ENCODE measurements around the gene PAPOLB.
"Not testable (repeated sequence)": the region's sequence is repeated elsewhere in the genome, so short reads cannot be mapped to it uniquely, and the experiment has no call there.

The PAPOLB gene

DNA sequence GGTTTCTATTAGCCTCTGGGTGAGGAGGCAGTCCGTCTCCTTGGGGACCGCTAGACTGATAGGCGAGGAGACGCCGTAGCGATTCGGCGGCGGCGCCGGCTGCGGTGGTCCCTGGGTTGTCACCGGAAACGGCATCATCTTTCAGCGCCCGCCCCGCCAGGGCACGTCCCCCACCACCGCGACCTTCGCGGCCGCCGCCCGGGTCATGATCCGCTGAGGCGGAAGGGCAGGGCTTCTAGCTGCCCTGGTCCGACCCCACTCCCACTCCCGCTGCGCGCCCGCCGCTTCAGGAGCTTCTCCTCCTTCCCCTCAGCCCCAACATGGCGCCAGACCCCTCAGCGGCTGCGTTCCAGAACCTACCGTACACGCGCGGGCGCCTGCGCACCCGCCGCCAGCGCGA is at the start of gene PAPOLB:
TSS of gene PAPOLB (minus strand) at position 358 of the 400 bp plus-strand sequence. CDS start at position 138, 220 bp downstream.
- DNase-seq, result peak; percentile 21

- DNase-seq, result no peak
Measured at GRCh38 chr7:4911111-4911828, 49.4 kb upstream of the PAPOLB start.

- DNase-seq, result no peak
Measured at GRCh38 chr7:4906682-4907081, 44.9 kb upstream of the PAPOLB start.

- DNase-seq, result no peak
Measured at GRCh38 chr7:4905171-4905570, 43.3 kb upstream of the PAPOLB start.

GRCh38 chr7:4904346-4904745 is 42.5 kb upstream of the PAPOLB start:
- DNase-seq, result no peak

DNA sequence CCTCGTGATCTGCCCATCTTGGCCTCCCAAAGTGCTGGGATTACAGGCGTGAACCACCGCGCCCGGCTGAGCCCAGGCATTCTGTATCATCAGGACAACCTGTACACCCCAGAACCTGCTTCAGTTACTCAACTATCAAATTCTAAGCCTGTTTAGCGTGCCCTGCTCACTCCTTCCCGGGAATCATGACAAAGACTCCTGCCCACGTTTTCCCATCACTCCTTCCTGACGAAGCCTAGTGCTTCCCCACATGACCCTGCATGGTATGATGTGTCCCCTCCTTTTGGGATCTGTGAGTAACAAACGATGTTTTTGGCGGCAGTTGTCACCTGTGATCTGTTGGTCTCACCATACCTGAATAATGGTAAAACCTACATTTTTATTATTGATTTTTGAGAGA is 33.9 kb upstream of the PAPOLB start:
- DNase-seq, result no peak

DNA sequence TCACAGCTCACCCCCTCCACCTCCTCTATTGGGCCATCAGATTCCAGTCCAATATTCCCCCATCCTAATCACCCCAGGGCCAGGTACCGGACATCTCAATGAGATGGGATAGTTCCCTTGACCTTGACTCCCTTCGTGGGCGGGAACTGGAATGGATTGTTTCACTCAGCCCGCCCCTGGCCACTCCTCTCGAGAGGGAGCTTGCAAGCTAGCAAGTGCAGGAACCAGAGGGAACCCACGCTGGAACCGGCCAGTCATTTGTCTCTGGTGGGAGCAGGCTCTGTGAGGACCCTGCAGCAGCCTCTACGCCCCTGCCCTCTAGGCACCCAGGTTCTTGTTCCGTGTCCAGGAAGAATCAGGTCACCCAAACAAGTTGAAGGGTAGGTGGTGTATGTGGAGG is 32.7 kb upstream of the PAPOLB start:
- no peak for DNase-seq

GRCh38 chr7:4893929-4894475 is 32.2 kb upstream of the PAPOLB start:
- DNase-seq, result no peak

GRCh38 chr7:4893188-4893587 is 31.4 kb upstream of the PAPOLB start:
- DNase-seq, result not testable (repeated sequence)

DNA sequence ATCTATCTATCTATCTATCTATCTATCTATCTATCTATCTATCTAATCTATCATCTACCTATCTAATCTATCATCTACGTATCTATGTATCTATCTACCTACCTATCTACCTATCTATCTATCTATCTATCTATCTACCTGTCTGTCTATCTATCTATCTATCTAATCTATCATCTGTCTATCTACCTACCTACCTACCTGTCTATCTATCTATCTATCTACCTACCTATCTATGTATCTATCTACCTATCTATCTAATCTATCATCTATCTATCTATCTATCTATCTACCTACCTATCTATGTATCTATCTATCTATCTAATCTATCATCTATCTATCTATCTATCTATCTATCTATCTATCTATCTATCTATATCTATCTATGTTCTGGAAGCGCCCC is 29.7 kb upstream of the PAPOLB start:
- DNase-seq, result not testable (repeated sequence)

DNA sequence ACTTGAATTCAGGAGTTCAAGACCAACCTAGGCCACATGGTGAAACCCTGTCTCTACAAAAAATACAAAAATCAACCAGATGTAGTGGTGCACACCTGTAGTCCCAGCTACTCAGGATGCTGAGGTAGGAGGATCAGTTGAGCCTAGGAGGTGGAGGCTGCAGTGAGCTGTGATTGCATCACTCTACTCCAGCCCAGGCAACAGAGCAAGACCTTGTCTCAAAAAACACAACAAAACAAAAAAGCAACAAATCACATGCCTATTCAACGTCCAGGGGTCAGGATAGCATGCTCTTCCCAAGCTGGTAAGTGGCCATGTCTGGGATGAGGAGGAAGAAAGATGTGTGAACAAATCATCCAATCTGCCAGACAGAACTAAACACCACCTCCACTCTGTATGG is 27.9 kb upstream of the PAPOLB start:
- DNase-seq, result no peak

- DNase-seq, result no peak
Measured at GRCh38 chr7:4888161-4888560, 26.3 kb upstream of the PAPOLB start.

GRCh38 chr7:4886671-4887070 is 24.8 kb upstream of the PAPOLB start:
- no peak for DNase-seq

DNA sequence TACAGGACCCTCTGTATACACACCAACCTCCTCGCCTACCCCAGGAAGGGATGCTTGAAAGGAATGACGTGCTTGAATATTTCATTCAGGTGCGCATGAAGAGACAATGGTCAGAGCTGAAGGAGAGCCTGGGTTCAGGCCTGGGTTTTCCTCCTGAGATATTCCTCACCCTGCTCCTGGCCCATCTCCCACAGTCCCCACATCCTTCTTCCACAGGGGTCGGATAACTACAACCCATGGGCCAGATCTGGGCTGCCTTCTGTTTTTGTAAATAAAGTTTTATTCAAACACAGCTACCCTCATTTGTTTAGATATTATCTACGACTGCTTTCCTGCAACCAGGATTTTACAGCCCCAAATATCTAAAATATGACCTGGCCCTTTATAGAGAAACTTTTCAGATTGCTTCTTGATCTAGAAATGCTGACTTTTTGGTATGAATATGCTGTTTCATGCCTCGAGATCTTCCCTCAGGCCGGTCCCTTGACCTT is 23.5 kb upstream of the PAPOLB start:
- no peak for DNase-seq

DNA sequence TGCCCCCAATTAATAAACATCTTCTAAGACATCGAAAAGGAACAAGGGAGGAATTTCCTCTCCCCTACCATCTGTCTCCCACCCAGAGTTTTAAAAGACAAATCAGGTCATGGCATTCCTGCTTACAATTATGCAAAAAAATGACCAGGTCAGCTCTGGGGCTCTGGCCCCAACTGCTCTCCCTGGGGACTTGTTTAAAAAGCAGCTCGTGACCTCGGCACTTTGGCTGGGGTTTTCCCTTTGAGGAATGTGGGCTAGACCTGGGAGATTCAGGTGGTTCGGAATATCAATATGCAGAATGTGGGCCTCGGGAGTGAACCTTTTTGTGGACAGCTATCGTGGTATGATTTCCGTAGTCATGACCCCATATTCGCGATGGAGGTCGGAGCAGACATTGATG is 22.3 kb upstream of the PAPOLB start:
- DNase-seq, result no peak

DNA sequence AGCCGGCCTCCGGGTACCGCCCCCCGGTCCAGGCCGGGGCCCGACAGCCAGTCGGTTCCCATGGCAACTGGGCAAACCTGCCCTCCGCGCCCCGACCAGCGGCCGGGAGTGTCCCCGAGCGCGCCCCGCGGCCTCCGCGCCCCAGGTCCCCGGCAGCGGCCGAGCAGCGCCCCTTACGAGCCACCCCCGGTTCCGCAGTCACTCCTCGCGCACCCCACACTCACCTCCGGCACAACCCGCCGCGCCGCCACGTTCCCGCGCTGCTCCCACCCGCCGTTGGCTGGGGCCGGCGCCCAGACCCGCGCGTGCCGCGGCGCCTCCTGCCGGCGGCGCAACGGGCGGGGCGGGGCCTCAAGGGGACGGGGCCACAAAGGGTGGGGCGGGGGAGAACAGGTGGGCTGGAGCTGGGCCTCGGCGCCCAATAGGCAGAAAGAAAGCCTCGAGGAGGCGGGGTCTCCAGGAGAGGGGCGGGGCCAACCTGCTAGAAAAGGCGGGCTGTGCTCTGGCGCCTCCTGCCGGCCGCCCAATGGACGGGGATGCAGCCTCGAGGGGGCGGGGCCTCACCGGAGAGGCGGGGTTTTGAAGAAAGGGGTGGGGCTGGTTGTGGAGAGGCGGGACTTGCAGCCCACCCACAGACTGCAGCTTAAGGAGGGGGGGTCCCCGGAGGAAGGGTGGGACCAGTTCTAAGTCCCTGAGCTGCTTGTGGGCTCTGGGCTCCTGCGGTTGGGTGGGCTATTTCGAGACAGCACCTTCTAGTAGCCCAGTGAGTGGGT is 21.7 kb upstream of the PAPOLB start, which contains the start of gene RADIL:
TSS of gene RADIL (minus strand) at position 345 of the 773 bp plus-strand sequence. CDS start 5,577 bp downstream, outside the sequence.
- peak; percentile 87 for DNase-seq

DNA sequence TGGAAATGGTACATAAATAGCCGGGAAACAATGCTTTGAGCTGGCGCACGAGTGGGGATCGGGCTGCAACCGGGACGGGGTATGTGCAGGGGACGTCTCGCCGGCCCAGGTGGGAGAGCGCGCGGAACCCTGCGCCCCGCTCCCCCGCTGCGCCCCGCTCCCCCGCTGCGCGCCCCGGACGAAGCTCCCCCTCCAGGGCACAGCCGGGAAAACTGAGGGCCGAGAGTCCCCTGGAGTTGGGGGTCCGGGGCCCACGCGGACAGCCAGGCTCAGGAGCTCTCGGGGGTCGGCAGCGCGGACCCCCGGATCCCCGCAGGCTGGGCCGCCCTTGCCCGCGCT is 21.2 kb upstream of the PAPOLB start:
- DNase-seq, result no peak

GRCh38 chr7:4882169-4883032 is 20.6 kb upstream of the PAPOLB start:
- DNase-seq, result peak; percentile 22

- no peak for DNase-seq
Measured at GRCh38 chr7:4880218-4880617, 18.4 kb upstream of the PAPOLB start.

DNA sequence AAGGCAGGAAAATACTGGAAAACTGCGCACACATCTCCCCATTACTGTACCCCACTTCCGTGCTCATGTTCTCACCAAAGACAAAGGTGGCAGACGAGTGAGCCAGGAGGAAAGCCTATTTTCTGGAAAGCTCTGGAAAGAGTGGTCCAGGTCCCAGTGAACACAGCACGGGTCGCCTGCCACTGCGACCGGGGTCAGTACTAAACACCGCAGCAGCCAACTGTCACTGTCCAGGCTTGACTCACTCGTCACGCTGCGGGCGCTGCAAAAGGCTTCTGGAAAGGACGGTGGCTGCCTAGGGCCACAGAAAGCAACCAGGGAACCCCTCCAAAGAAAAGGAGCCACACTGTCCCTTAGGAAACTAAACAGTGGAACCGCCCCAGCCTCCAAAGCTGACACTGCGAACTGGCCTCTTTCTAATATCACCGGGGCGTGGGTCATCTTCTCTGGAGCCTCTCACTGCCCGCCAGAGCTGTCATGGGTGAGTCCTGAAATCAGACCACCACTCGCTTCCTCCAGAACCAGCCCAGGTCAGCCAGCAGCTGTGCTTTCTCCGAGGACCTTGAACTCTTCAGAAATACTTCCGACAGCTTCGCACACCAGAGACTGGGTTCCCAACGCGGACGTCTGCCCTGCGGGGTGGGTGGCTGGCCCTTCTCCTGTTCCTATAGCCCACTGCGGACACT is 17.7 kb upstream of the PAPOLB start:
- DNase-seq, result no peak

DNA sequence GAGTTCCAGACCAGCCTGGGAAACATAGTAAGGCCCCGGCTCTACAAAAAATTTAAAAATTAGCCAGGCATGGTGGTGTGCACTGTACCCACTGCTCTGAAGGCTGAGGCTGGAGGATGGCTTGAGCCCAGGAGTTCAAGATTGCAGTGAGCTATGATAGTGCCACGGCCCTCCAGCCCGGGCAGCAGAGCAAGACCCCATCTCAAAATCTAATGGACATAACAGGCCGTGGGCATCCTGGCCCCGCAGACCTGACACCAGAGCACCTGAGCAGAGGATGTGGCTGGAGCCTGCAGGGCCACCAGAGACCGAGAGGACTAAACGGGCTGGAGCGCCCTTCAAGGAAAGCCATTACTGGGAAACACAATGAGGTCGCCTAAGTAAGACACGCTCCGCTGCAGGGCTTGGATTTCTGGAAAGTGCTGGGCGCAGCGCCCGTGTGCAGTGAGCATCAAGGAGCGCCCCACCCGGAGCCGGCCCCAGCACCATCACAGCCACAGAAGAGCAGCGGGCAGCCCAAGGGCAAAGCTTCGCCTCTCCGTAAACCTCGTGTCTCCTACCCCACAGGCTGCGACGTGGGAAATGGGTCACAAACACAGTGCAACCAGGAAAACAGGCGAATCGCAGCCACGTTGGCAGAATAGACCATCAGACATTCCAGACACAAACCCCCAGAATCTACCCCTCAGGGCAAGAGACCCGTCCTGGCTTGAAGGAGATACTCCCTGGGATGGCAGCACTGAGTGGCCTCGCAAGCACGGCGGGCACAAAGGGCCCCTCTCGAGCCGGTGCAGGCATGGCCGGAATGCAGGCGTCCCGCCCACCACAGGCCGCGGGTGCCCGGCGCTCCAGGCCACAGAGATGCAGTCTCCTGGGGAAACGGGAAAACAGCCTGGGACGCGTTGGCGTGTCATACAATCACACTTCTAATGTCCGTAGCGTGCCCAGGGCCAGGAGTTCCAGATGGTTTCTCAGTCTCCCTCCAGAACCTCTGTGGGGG is 16.8 kb upstream of the PAPOLB start:
- DNase-seq, result no peak

Measured in activated T-cell treated with anti-CD3 and anti-CD28 coated beads, Interleukin-2, amount 50 U/mL, for 1 hour (primary cell).